Mucosa of stomach (tissue), 1 donor: ENCODE results near the gene GATA6.
"Not testable (repeated sequence)": the region's sequence is repeated elsewhere in the genome, so short reads cannot be mapped to it uniquely, and the experiment has no call there.

Experiments used
- H3K27me3 ChIP-seq: one replicate; pipeline ENCODE4 v1.7.0; 2013; ENCODE audit warnings: mild to moderate bottlenecking, low read length; ENCODE audit not compliant: control insufficient read depth, insufficient read depth
- H3K36me3 ChIP-seq: one replicate; pipeline ENCODE4 v1.7.0; 2013; ENCODE audit warnings: low read length; ENCODE audit not compliant: control insufficient read depth, insufficient read depth
- H3K4me1 ChIP-seq: one replicate; pipeline ENCODE4 v1.7.0; 2013; ENCODE audit warnings: mild to moderate bottlenecking, low read length; ENCODE audit not compliant: control insufficient read depth, insufficient read depth
- H3K4me3 ChIP-seq: one replicate; pipeline ENCODE4 v1.7.0; 2013; ENCODE audit warnings: low read length
- H3K9ac ChIP-seq: one replicate; pipeline ENCODE4 v1.7.0; 2013; ENCODE audit warnings: mild to moderate bottlenecking, low read length, moderate library complexity
- H3K9me3 ChIP-seq: one replicate; pipeline ENCODE4 v1.7.0; 2013; ENCODE audit warnings: mild to moderate bottlenecking, low read length, moderate library complexity; ENCODE audit not compliant: control insufficient read depth
- donor health status: Pancreatic carcinoma.

The GATA6 gene

GRCh38 chr18:22176420-22177326 lies 7.3 kb downstream of the GATA6 start:
- Histone ChIP-seq H3K27me3 (no peaks in the 10 kb centered on the region), H3K4me1 (peaks cover 20% of the 10 kb centered on the region), H3K4me3 (peak overlapping the region; percentile 63), H3K36me3 (peaks cover 36% of the 10 kb centered on the region), H3K9ac (peak overlapping the region; percentile 87), H3K9me3 (no peaks in the 10 kb centered on the region)

- H3K9ac ChIP-seq: peak overlapping the region; percentile 87
- H3K9me3 ChIP-seq: no peaks in the 10 kb centered on the region
- no peaks in the 10 kb centered on the region for H3K27me3 ChIP-seq
- peak overlapping the region; percentile 63 for H3K4me3 ChIP-seq
- H3K4me1 ChIP-seq: peaks cover 20% of the 10 kb centered on the region
- H3K36me3 ChIP-seq: peaks cover 33% of the 10 kb centered on the region
Observed at GRCh38 chr18:22177327-22177871, 8.0 kb downstream of the GATA6 start.

DNA sequence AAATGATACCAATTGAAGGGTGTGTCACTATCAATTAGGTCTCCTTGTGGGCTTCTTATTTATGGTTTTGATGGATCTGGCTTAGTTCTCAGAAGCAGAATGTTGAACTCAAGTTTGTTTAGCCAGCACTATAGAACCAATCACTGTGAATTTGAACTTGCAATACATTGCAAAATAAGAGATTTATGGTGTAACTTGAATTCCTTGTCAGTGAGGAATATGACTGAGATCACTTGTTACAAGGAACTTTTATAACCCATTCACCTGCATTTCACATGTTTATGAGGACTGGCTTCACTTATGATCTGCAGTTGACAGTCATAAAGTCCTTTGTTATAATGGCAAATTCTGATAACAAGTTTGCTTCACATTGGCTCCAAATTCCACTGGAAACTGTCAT lies 9.8 kb downstream of the GATA6 start:
- peaks cover 25% of the 10 kb centered on the region for H3K36me3 ChIP-seq
- H3K9me3 ChIP-seq: no peaks in the 10 kb centered on the region
- no peaks in the 10 kb centered on the region for H3K27me3 ChIP-seq
- H3K4me1 ChIP-seq: peaks cover 28% of the 10 kb centered on the region
- H3K4me3 ChIP-seq: no peak overlapping the region
- H3K9ac ChIP-seq: peak overlapping the region; percentile 87

- Histone ChIP-seq H3K4me3 (no peak overlapping the region), H3K36me3 (peaks cover 21% of the 10 kb centered on the region), H3K9me3 (no peaks in the 10 kb centered on the region), H3K9ac (peak overlapping the region; percentile 87), H3K27me3 (no peaks in the 10 kb centered on the region), H3K4me1 (peaks cover 31% of the 10 kb centered on the region)
Observed at GRCh38 chr18:22179631-22180030, 10.2 kb downstream of the GATA6 start.

DNA sequence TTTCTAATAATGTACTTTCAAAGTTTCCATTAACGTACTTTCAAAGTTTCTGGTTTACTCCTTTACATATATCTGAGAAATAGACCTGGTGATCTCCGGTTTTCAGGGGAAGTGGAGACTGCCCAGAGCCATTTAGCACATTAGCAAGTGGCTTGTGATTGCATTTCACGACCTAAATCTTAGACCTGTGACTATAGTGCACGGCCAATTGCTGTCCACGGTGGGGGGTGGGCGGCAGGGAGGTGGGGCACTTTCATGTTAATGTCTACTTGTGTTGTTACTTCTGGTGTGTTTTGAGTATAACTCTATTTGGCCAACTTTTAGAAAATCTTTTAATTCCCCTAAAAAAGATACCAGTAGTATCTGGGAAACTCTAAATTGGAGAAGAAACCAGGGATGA lies 11.3 kb downstream of the GATA6 start:
- H3K4me1 ChIP-seq: peaks cover 42% of the 10 kb centered on the region
- no peaks in the 10 kb centered on the region for H3K9me3 ChIP-seq
- no peaks in the 10 kb centered on the region for H3K27me3 ChIP-seq
- peak overlapping the region; percentile 87 for H3K9ac ChIP-seq
- no peak overlapping the region for H3K4me3 ChIP-seq
- H3K36me3 ChIP-seq: peaks cover 23% of the 10 kb centered on the region

DNA sequence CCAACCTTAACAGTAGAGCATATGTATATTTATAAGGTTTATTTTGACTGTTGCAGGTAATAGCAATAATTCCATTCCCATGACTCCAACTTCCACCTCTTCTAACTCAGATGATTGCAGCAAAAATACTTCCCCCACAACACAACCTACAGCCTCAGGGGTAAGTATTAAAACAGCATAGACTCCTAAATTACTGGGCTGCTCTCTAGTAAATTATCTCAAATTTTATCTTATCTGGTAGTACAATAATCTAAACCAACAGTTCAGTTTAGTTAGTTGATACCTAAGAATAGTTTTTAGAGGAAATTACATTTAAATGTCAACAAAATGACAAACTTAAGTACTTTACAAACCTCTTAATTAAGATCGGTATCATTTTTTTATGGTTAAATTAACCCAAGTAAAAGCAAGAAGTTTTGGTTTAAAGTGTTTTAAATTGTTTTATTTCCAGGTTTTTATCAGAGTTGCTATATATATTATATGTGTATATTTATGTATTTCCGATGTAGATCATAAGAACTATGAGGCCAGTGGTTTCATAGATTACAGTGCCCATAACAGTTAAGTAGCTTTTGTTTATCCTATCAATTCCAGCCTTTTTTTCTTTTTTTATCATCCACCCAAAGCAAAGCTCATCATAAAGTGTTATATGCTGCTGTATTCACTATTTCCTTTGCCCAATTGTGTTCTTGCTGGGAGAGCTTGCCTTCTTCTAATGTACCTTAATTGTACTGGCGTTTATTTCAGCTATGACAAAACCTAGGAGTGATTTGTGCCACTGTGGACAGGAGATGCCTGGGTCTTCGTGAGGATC lies 13.7 kb downstream of the GATA6 start:
- peaks cover 52% of the 10 kb centered on the region for H3K4me1 ChIP-seq

GRCh38 chr18:22183698-22184170 lies 14.3 kb downstream of the GATA6 start:
- H3K9me3 ChIP-seq: no peaks in the 10 kb centered on the region
- peak overlapping the region; percentile 55 for H3K9ac ChIP-seq
- no peak overlapping the region for H3K4me3 ChIP-seq
- peaks cover 52% of the 10 kb centered on the region for H3K4me1 ChIP-seq
- no peaks in the 10 kb centered on the region for H3K27me3 ChIP-seq
- H3K36me3 ChIP-seq: peaks cover 25% of the 10 kb centered on the region

More for the DNA sequence above, 13.7 kb downstream of the GATA6 start:
- H3K36me3 ChIP-seq: peaks cover 31% of the 10 kb centered on the region
- no peaks in the 10 kb centered on the region for H3K27me3 ChIP-seq
- peak overlapping the region; percentile 55 for H3K9ac ChIP-seq
- H3K9me3 ChIP-seq: no peaks in the 10 kb centered on the region
- H3K4me3 ChIP-seq: no peak overlapping the region

DNA sequence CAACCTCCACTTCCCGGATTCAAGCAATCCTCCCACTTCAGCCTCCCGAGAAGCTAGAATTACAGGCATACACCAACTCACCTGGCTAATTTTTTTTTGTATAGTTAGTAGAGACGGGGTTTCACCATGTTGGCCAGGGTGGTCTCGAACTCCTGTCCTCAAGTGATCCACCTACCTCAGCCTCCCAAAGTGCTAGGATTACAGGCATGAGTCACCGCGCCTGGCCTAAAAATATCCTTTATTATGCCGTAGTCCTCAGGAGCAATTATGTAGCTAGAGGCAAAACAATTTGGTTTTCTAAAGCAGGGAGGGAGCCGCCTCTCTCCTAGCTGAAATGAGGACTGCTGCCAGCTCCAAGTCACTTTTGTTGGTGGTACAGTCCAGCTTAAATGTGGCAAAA lies 15.2 kb downstream of the GATA6 start:
- peaks cover 25% of the 10 kb centered on the region for H3K36me3 ChIP-seq
- H3K4me1 ChIP-seq: peaks cover 52% of the 10 kb centered on the region
- H3K9me3 ChIP-seq, H3K4me3 ChIP-seq, H3K27me3 ChIP-seq: not testable (repeated sequence)
- H3K9ac ChIP-seq: peak overlapping the region; percentile 55

GRCh38 chr18:22185273-22185672 lies 15.9 kb downstream of the GATA6 start:
- Histone ChIP-seq H3K4me1 (peaks cover 53% of the 10 kb centered on the region), H3K27me3 (no peaks in the 10 kb centered on the region), H3K9me3 (no peaks in the 10 kb centered on the region), H3K4me3 (no peak overlapping the region), H3K9ac (peak overlapping the region; percentile 55), H3K36me3 (peaks cover 25% of the 10 kb centered on the region)

GRCh38 chr18:22185771-22186386 lies 16.5 kb downstream of the GATA6 start:
- Histone ChIP-seq H3K4me3 (peak overlapping the region; percentile 18), H3K27me3 (no peaks in the 10 kb centered on the region), H3K9me3 (no peaks in the 10 kb centered on the region), H3K36me3 (peaks cover 25% of the 10 kb centered on the region), H3K9ac (peak overlapping the region; percentile 55), H3K4me1 (peaks cover 59% of the 10 kb centered on the region)

DNA sequence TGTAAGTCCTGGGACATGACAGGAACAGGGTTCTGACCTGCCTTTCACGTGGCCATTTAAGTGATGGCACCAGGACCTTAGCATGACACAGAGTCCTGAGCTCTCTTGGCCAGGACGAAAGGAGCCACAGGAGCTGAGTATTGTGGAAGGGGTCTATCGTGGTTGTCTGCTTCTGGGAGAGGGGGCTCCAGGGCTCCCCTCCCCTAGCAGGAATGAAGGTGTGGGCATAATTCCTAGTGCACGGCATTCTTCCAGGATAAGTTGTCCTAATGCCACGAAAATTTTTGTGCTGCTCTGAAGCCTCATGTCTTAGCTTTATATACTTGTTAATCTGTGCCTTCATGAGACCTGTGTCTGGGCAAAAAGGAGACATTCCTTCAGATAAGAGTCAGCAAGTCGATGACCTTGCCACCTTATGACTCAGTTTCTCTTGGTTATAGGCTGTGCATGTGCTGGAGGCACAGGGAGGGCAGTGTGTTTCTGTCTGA lies 17.1 kb downstream of the GATA6 start:
- peak overlapping the region; percentile 18 for H3K4me3 ChIP-seq
- peaks cover 25% of the 10 kb centered on the region for H3K36me3 ChIP-seq
- peaks cover 59% of the 10 kb centered on the region for H3K4me1 ChIP-seq
- peak overlapping the region; percentile 55 for H3K9ac ChIP-seq
- H3K27me3 ChIP-seq: no peaks in the 10 kb centered on the region
- no peaks in the 10 kb centered on the region for H3K9me3 ChIP-seq
